AG04449 (cell line): Measurements from ENCODE around the gene ETV6.
A peak's percentile ranks its signal among the peaks of the same experiment; 100 is the strongest.

Experiments
- CTCF ChIA-PET: fragments of 350-600 bp; formaldehyde crosslinking; extraction: SDS; loops from one replicate; lab custom pipeline; 2021; ENCODE audit warnings: antibody characterized with exemption; lab: Yijun Ruan, JAX
- POLR2A ChIA-PET: fragments of 400-600, 350-600 bp; formaldehyde crosslinking; extraction: SDS; loops from one replicate; lab custom pipeline; 2020; ENCODE audit warnings: antibody characterized with exemption, inconsistent platforms; lab: Yijun Ruan, JAX
- DNase-seq: peaks from one replicate; pipeline ENCODE4 v3.0.0-alpha.2; 2010; ENCODE audit warnings: low read depth, low spot score
- H3K4me3 ChIP-seq: 2 replicates; pipeline ENCODE4 v1.5.1; 2011; ENCODE audit warnings: low read depth, mild to moderate bottlenecking, control low read depth, low read length
- CTCF ChIP-seq: IDR thresholded peaks from one replicate; pipeline ENCODE4 v1.5.1; 2011; ENCODE audit warnings: mild to moderate bottlenecking, moderate library complexity, low read length, control low read depth, inconsistent platforms; ENCODE audit not compliant: insufficient read depth; ENCODE audit errors: missing control alignments

ETV6 gene

GRCh38 chr12:11877869-11878780, 228.7 kb downstream of the ETV6 start:
- TF ChIP-seq CTCF, result no peak
- ChIA-PET POLR2A (no interaction called here), CTCF (interaction anchor here (0.9 to 1.9 kb wide), 2 partner anchors 12 to 155 kb away, joined by 3 to 8 read pairs; no protein-coding TSS in a partner anchor)
- DNase-seq, result peak; percentile 34
- H3K4me3 ChIP-seq, result no peak overlapping the region

GRCh38 chr12:11879306-11879705, 229.8 kb downstream of the ETV6 start:
- DNase-seq, result no peak
- no peak for TF ChIP-seq CTCF
- CTCF ChIA-PET, result interaction anchor here (0.9 kb wide), 1 partner anchor 11 kb away, joined by 3 read pairs; no protein-coding TSS in a partner anchor
- no peak overlapping the region for H3K4me3 ChIP-seq
- POLR2A ChIA-PET, result no interaction called here

- no peak for TF ChIP-seq CTCF
- CTCF ChIA-PET, result no interaction called here
- H3K4me3 ChIP-seq, result no peak overlapping the region
- POLR2A ChIA-PET, result no interaction called here
- DNase-seq, result no peak
Observed at GRCh38 chr12:11880381-11880780, 230.9 kb downstream of the ETV6 start.

GRCh38 chr12:11881835-11882234, 232.4 kb downstream of the ETV6 start:
- no peak for TF ChIP-seq CTCF
- POLR2A ChIA-PET, result interaction anchor here (0.7 kb wide), 1 partner anchor 96 kb away, joined by 3 read pairs; no protein-coding TSS in a partner anchor
- H3K4me3 ChIP-seq, result no peak overlapping the region
- DNase-seq, result no peak
- CTCF ChIA-PET, result interaction anchor here (0.7 to 1.0 kb wide), 2 partner anchors 10 to 322 kb away, joined by 3 read pairs; no protein-coding TSS in a partner anchor

GRCh38 chr12:11882301-11883019, 233.0 kb downstream of the ETV6 start:
- ChIA-PET CTCF (no interaction called here), POLR2A (no interaction called here)
- H3K4me3 ChIP-seq, result no peak overlapping the region
- no peak for TF ChIP-seq CTCF
- no peak for DNase-seq

GRCh38 chr12:11884116-11884515, 234.6 kb downstream of the ETV6 start:
- no peak for TF ChIP-seq CTCF
- DNase-seq, result no peak
- H3K4me3 ChIP-seq, result no peak overlapping the region
- ChIA-PET POLR2A (no interaction called here), CTCF (interaction anchor here (0.6 kb wide), 1 partner anchor 8 kb away, joined by 3 read pairs; no protein-coding TSS in a partner anchor)
